ENCODE results near the gene ACLY.

- TF ChIP-seq, protein P1, sequence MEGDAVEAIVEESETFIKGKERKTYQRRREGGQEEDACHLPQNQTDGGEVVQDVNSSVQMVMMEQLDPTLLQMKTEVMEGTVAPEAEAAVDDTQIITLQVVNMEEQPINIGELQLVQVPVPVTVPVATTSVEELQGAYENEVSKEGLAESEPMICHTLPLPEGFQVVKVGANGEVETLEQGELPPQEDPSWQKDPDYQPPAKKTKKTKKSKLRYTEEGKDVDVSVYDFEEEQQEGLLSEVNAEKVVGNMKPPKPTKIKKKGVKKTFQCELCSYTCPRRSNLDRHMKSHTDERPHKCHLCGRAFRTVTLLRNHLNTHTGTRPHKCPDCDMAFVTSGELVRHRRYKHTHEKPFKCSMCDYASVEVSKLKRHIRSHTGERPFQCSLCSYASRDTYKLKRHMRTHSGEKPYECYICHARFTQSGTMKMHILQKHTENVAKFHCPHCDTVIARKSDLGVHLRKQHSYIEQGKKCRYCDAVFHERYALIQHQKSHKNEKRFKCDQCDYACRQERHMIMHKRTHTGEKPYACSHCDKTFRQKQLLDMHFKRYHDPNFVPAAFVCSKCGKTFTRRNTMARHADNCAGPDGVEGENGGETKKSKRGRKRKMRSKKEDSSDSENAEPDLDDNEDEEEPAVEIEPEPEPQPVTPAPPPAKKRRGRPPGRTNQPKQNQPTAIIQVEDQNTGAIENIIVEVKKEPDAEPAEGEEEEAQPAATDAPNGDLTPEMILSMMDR (IDR thresholded peaks at IDR 0.05) = no peak
- TF ChIP-seq EZH2 (IDR thresholded peaks at IDR 0.05; ENCODE audit: borderline replicate concordance, insufficient read depth, low read depth, low read length, poor library complexity, severe bottlenecking) = no peak
Measured at GRCh38 chr17:41904242-41904841, 14.4 kb downstream of the ACLY start.
